Measurements from ENCODE around the gene LSM14B.

DNA sequence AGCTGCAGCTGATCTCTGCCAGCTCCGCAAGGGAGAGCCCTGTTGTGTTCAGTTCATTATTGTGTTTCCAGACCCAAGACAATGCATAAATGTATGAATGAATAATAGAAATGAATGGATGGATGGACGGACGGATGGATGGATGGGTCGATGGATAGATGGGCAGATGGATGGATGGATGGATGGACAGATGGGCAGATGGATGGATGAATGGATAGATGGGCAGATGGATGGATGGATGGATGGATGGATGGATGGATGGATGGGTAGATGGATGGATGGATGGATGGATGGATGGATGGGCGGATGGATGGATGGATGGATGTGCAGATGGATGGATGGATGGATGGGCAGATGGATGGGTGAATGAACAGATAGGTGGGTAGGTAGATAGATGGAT lies 16.7 kb upstream of the LSM14B start:
- TF ChIP-seq, protein P1, sequence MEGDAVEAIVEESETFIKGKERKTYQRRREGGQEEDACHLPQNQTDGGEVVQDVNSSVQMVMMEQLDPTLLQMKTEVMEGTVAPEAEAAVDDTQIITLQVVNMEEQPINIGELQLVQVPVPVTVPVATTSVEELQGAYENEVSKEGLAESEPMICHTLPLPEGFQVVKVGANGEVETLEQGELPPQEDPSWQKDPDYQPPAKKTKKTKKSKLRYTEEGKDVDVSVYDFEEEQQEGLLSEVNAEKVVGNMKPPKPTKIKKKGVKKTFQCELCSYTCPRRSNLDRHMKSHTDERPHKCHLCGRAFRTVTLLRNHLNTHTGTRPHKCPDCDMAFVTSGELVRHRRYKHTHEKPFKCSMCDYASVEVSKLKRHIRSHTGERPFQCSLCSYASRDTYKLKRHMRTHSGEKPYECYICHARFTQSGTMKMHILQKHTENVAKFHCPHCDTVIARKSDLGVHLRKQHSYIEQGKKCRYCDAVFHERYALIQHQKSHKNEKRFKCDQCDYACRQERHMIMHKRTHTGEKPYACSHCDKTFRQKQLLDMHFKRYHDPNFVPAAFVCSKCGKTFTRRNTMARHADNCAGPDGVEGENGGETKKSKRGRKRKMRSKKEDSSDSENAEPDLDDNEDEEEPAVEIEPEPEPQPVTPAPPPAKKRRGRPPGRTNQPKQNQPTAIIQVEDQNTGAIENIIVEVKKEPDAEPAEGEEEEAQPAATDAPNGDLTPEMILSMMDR (conservative IDR thresholded peaks at IDR 0.05), result no peak
- no peak for TF ChIP-seq ZFX (IDR thresholded peaks at IDR 0.05)
